GM23248 (cell line): ENCODE data around the gene CAMLG. TPM values are rescaled to one million over a fixed set of nuclear protein-coding genes. Genes with fewer than 3 reads are reported as not detected.
"Not testable (repeated sequence)": the region's sequence is repeated elsewhere in the genome, so short reads cannot be mapped to it uniquely, and the experiment has no call there.

Experiments used
- DNase-seq: peaks from one replicate; pipeline ENCODE4 v3.0.0-alpha.2; 2015
- H2AFZ ChIP-seq: fragments of 200-600 bp; sonication (generic); 2 replicates; pipeline ENCODE4 v1.6.1; 2016; ENCODE audit warnings: antibody characterized with exemption
- H3F3A ChIP-seq: fragments of 200-600 bp; sonication (generic); 2 replicates; pipeline ENCODE4 v1.6.1; 2016; ENCODE audit warnings: mild to moderate bottlenecking, antibody characterized with exemption, mixed run types; ENCODE audit not compliant: insufficient read depth
- H3K27ac ChIP-seq: fragments of 200-600 bp; sonication (generic); 2 replicates; pipeline ENCODE4 v1.5.1; 2016; ENCODE audit warnings: mild to moderate bottlenecking
- H3K27me3 ChIP-seq: fragments of 200-600 bp; sonication (generic); replicated peaks from 2 replicates; pipeline ENCODE4 v1.6.1; 2016; ENCODE audit warnings: mild to moderate bottlenecking; ENCODE audit not compliant: insufficient read depth
- H3K36me3 ChIP-seq: fragments of 200-600 bp; sonication (generic); 2 replicates; pipeline ENCODE4 v1.6.1; 2016; ENCODE audit warnings: low read depth, mild to moderate bottlenecking
- H3K4me1 ChIP-seq: fragments of 200-600 bp; sonication (generic); 2 replicates; pipeline ENCODE4 v1.6.1; 2016; ENCODE audit warnings: mild to moderate bottlenecking; ENCODE audit not compliant: insufficient read depth
- H3K4me2 ChIP-seq: fragments of 200-600 bp; sonication (generic); one replicate; pipeline ENCODE4 v1.6.1; 2016; ENCODE audit warnings: mild to moderate bottlenecking; ENCODE audit not compliant: unreplicated experiment
- H3K4me3 ChIP-seq: fragments of 200-600 bp; sonication (generic); 2 replicates; pipeline ENCODE4 v1.5.1; 2016; ENCODE audit warnings: mild to moderate bottlenecking
- H3K79me2 ChIP-seq: fragments of 200-600 bp; sonication (generic); 2 replicates; pipeline ENCODE4 v1.6.1; 2016; ENCODE audit warnings: mild to moderate bottlenecking; ENCODE audit not compliant: insufficient read depth
- H3K9ac ChIP-seq: fragments of 200-600 bp; sonication (generic); 2 replicates; pipeline ENCODE4 v1.6.1; 2016; ENCODE audit warnings: mild to moderate bottlenecking
- H3K9me2 ChIP-seq: fragments of 200-600 bp; sonication (generic); 2 replicates; pipeline ENCODE4 v1.6.1; 2016; ENCODE audit warnings: mixed run types, mild to moderate bottlenecking, moderate library complexity; ENCODE audit not compliant: insufficient read depth
- H3K9me3 ChIP-seq: fragments of 200-600 bp; sonication (generic); one replicate; pipeline ENCODE4 v1.6.1; 2017; ENCODE audit warnings: low read depth
- H4K20me1 ChIP-seq: fragments of 200-600 bp; sonication (generic); 2 replicates; pipeline ENCODE4 v1.6.0; 2016; ENCODE audit not compliant: insufficient read depth
- EZH2 ChIP-seq: fragments of 200-600 bp; sonication (generic); IDR thresholded peaks from 2 replicates; pipeline ENCODE4 v1.6.1; 2018; ENCODE audit warnings: antibody characterized with exemption, mild to moderate bottlenecking; ENCODE audit not compliant: insufficient read depth, poor library complexity, severe bottlenecking
- EZH2phosphoT487 ChIP-seq: fragments of 200-600 bp; sonication (generic); IDR thresholded peaks from 2 replicates; pipeline ENCODE4 v1.6.1; 2018; ENCODE audit warnings: antibody characterized with exemption, moderate library complexity, mild to moderate bottlenecking, low read depth; ENCODE audit not compliant: insufficient read depth
- WGBS, 2 experiments: methylation state at CpG; one replicate each; pipeline ENCODE4 v1.1.6; 2015 to 2017; ENCODE audit warnings: low lambda C conversion rate in 2 of 2, low coverage in 1 of 2; ENCODE audit errors: missing lambda C conversion rate in 2 of 2; 5-methylcytosine and 5-hydroxymethylcytosine counted together
- in situ Hi-C: fragments of 300-500 bp; cut with MboI; formaldehyde crosslinking; loops from 2 replicates; pipeline ENCODE4 v1.15.0; 2020
- polyA plus RNA-seq: library from polyadenylated mRNA; unstranded; fragments of >200 nt; fragmentation: Nextera tagmentation; extraction: Ambion mirVana; gene quantifications from 2 replicates; pipeline ENCODE4 v1.2.1, GENCODE V29; 2016
- total RNA-seq: library from RNA; depleted of rRNA; stranded (reverse); fragments of >200 nt; shearing (Covaris generic); gene quantifications from 2 replicates; pipeline ENCODE4 v1.2.3, GENCODE V29; 2014; rRNA removed

CAMLG gene
- 26.2 and 35.3 TPM in 2 replicates for total RNA-seq
- 42.2 and 45.0 TPM in 2 replicates for polyA plus RNA-seq

GRCh38 chr5:134738133-134738962 is at the start of gene CAMLG:
CAMLG (plus strand) TSS chr5:134738548; CDS start chr5:134738621, 73 bp downstream.
- Histone ChIP-seq H3K27me3 (no peaks in the 10 kb centered on the region), H3K36me3 (peaks cover 20% of the 10 kb centered on the region), H3K4me3 (peak within 1 kb of the TSS; percentile 95), H3K4me1 (peaks cover 11% of the 10 kb centered on the region), H2AFZ (peak within 1 kb of the TSS; percentile 100), H4K20me1 (no peaks in the 10 kb centered on the region), H3K79me2 (peaks cover 49% of the 10 kb centered on the region), H3K9ac (peak within 1 kb of the TSS; percentile 91), H3K9me3 (no peaks in the 10 kb centered on the region), H3F3A (peaks cover 7% of the 10 kb centered on the region; the same call in 1 of the 2 replicates), H3K9me2 (no peaks in the 10 kb centered on the region), H3K4me2 (peak within 1 kb of the TSS; percentile 97), H3K27ac (peak within 1 kb of the TSS; percentile 97)
- WGBS, 2 experiments = 1% methylated on average over 61 to 64 of the region's 66 CpGs
- TF ChIP-seq EZH2phosphoT487 (no peak), EZH2 (no peak)
- DNase-seq = peak; percentile 100
- in situ Hi-C loops = no loop called here

GRCh38 chr5:134690144-134690543 is 48.2 kb upstream of the CAMLG start:
- H3K27me3 ChIP-seq, H3K27ac ChIP-seq, H3K9me3 ChIP-seq, H2AFZ ChIP-seq, DNase-seq, H3F3A ChIP-seq, H4K20me1 ChIP-seq, H3K4me3 ChIP-seq, H3K9me2 ChIP-seq, in situ Hi-C loops, H3K9ac ChIP-seq, H3K4me1 ChIP-seq, H3K4me2 ChIP-seq: not testable (repeated sequence)
- H3K79me2 ChIP-seq = peaks cover 72% of the 10 kb centered on the region
- 97 to 100% methylated on average over 8 of the region's 8 CpGs for WGBS, 2 experiments
- peaks cover 82% of the 10 kb centered on the region for H3K36me3 ChIP-seq

GRCh38 chr5:134692722-134693121 is 45.6 kb upstream of the CAMLG start:
- H3K79me2 ChIP-seq = peaks cover 53% of the 10 kb centered on the region
- no peak overlapping the region for H3K27ac ChIP-seq
- in situ Hi-C loops = no loop called here
- DNase-seq = no peak
- H2AFZ ChIP-seq = no peak overlapping the region
- no peak overlapping the region for H3K4me2 ChIP-seq
- H3K27me3 ChIP-seq = no peaks in the 10 kb centered on the region
- no peaks in the 10 kb centered on the region for H4K20me1 ChIP-seq
- H3K36me3 ChIP-seq = peaks cover 75% of the 10 kb centered on the region
- H3K4me1 ChIP-seq = no peaks in the 10 kb centered on the region
- no peaks in the 10 kb centered on the region for H3K9me3 ChIP-seq
- peaks cover 12% of the 10 kb centered on the region; the same call in 1 of the 2 replicates for H3F3A ChIP-seq
- TF ChIP-seq EZH2phosphoT487 (no peak), EZH2 (no peak)
- no peak overlapping the region for H3K9ac ChIP-seq
- no peak overlapping the region for H3K4me3 ChIP-seq
- no peaks in the 10 kb centered on the region for H3K9me2 ChIP-seq

- TF ChIP-seq EZH2phosphoT487 (no peak), EZH2 (no peak)
- in situ Hi-C loops = no loop called here
- Histone ChIP-seq H3F3A (no peaks in the 10 kb centered on the region), H3K27me3 (no peaks in the 10 kb centered on the region), H3K4me1 (no peaks in the 10 kb centered on the region), H3K9me3 (no peaks in the 10 kb centered on the region), H2AFZ (no peak overlapping the region), H4K20me1 (no peaks in the 10 kb centered on the region), H3K9ac (no peak overlapping the region), H3K36me3 (peaks cover 67% of the 10 kb centered on the region), H3K9me2 (no peaks in the 10 kb centered on the region), H3K4me2 (no peak overlapping the region), H3K27ac (no peak overlapping the region), H3K79me2 (peaks cover 25% of the 10 kb centered on the region), H3K4me3 (no peak overlapping the region)
- WGBS, 2 experiments = 96 to 100% methylated on average over 1 of the region's 1 CpG
- peak; percentile 14 for DNase-seq
Measured at GRCh38 chr5:134708301-134708700, 30.0 kb upstream of the CAMLG start.
